Measurements from ENCODE around the gene PROM1. TPM values are rescaled to one million over a fixed set of nuclear protein-coding genes. Genes with fewer than 3 reads are reported as not detected.

Gene PROM1
- total RNA-seq, 1 experiment from 2014 or later, result 196 TPM

DNA sequence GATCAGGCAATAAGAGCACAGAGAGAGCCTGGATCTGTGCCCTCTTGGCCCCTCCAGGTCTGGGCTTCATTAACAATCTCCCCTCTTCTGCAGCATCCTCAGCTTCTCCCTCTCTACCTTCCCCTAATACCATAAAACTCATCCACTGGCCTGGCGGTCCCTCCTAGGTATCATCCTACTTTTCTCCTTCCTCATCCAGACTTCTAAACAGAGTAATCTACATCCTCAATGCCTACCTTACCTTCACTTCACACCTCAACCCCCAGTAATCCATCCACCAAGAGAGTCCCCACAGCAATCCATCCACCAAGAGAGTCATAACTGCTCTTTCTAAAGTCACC lies 162.3 kb downstream of the PROM1 start:
- Histone ChIP-seq H3K36me3 (ENCODE audit: control insufficient read depth, insufficient read depth, low read length) (no peaks in the 10 kb centered on the region), H3K4me1 (no peaks in the 10 kb centered on the region), H3K4me3 (ENCODE audit: low read depth, low read length) (no peak overlapping the region), H3K9me3 (no peaks in the 10 kb centered on the region), H3K27me3 (replicated peaks; ENCODE audit: control insufficient read depth, insufficient read depth, low read length) (no peaks in the 10 kb centered on the region)
- BruUV-seq (replicated peaks), result no TSS peak
- CTCF ChIA-PET, result no interaction called here
- intact Hi-C loops (cut with micrococcal nuclease; ENCODE audit: unreplicated experiment), result no loop called here
- Mint-ChIP-seq H3K36me3 (ENCODE audit: insufficient read depth, unreplicated experiment) (no peaks in the 10 kb centered on the region), H3K4me3 (ENCODE audit: unreplicated experiment) (no peak overlapping the region), H3K9me3 (ENCODE audit: unreplicated experiment) (no peaks in the 10 kb centered on the region), H3K27ac (ENCODE audit: unreplicated experiment) (no peak overlapping the region), H3K4me1 (ENCODE audit: low read depth, unreplicated experiment) (no peaks in the 10 kb centered on the region), H3K27me3 (ENCODE audit: insufficient read depth, unreplicated experiment) (peaks cover 15% of the 10 kb centered on the region)
- no peak for DNase-seq
- TF ChIP-seq, protein P1, sequence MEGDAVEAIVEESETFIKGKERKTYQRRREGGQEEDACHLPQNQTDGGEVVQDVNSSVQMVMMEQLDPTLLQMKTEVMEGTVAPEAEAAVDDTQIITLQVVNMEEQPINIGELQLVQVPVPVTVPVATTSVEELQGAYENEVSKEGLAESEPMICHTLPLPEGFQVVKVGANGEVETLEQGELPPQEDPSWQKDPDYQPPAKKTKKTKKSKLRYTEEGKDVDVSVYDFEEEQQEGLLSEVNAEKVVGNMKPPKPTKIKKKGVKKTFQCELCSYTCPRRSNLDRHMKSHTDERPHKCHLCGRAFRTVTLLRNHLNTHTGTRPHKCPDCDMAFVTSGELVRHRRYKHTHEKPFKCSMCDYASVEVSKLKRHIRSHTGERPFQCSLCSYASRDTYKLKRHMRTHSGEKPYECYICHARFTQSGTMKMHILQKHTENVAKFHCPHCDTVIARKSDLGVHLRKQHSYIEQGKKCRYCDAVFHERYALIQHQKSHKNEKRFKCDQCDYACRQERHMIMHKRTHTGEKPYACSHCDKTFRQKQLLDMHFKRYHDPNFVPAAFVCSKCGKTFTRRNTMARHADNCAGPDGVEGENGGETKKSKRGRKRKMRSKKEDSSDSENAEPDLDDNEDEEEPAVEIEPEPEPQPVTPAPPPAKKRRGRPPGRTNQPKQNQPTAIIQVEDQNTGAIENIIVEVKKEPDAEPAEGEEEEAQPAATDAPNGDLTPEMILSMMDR (IDR thresholded peaks at IDR 0.05; ENCODE audit: insufficient read depth in 1 of 2, low read depth in 1 of 2, low read length in 1 of 2, severe bottlenecking in 1 of 2, unreplicated experiment in 1 of 2), result no peak
- POLR2A ChIA-PET, result no interaction called here

DNA sequence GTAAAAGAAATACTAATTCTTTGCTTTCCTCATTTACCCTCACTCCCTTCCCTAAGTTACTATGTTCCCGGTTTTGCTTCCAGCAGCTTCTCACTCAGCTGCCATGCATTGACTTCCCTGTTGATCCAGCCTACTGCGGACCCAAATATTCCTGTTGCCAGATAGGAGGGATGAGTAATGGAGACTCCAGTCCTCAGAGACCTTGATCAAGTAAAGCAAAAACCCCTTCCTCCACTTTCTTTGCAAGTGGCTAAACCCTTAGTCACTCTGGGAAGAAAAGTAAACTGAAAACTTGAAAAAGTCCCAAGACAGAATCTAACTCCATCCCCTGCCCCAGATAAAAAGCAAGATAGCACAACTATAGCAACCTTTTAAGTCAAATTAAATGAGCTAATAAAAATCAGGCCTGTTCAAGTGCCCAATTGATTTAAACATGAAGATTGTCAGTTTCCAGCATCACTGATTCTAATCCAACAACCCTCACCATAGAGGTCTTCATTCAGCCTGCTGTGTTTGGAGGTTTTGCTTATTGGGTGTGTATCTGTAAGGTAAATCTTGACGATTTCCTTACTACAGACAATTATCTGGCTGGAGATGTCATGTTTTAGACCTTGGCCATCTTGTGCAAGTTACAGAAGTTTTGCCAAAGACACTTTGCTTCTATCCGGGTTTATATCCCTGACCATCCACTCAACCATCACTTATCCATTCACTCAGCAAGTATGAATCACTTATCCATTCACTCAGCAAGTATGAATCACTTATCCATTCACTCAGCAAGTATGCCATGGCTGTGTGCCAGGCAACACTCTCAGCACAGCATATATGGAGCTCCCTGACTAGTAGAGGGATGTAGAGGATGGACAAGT lies 162.9 kb downstream of the PROM1 start:
- Mint-ChIP-seq H3K4me3 (ENCODE audit: unreplicated experiment) (no peak overlapping the region), H3K4me1 (ENCODE audit: low read depth, unreplicated experiment) (no peaks in the 10 kb centered on the region), H3K36me3 (ENCODE audit: insufficient read depth, unreplicated experiment) (no peaks in the 10 kb centered on the region), H3K27ac (ENCODE audit: unreplicated experiment) (no peak overlapping the region), H3K27me3 (ENCODE audit: insufficient read depth, unreplicated experiment) (peaks cover 15% of the 10 kb centered on the region), H3K9me3 (ENCODE audit: unreplicated experiment) (peaks cover 4% of the 10 kb centered on the region)
- DNase-seq, result no peak
- Histone ChIP-seq H3K4me1 (no peaks in the 10 kb centered on the region), H3K36me3 (ENCODE audit: control insufficient read depth, insufficient read depth, low read length) (no peaks in the 10 kb centered on the region), H3K9me3 (no peaks in the 10 kb centered on the region), H3K4me3 (ENCODE audit: low read depth, low read length) (no peak overlapping the region), H3K27me3 (replicated peaks; ENCODE audit: control insufficient read depth, insufficient read depth, low read length) (no peaks in the 10 kb centered on the region)
- intact Hi-C loops (cut with micrococcal nuclease; ENCODE audit: unreplicated experiment), result no loop called here
- BruUV-seq (replicated peaks), result no TSS peak
- ChIA-PET POLR2A (no interaction called here), CTCF (no interaction called here)
- TF ChIP-seq, protein P1 (IDR thresholded peaks at IDR 0.05; ENCODE audit: insufficient read depth in 1 of 2, low read depth in 1 of 2, low read length in 1 of 2, severe bottlenecking in 1 of 2, unreplicated experiment in 1 of 2), result no peak

DNA sequence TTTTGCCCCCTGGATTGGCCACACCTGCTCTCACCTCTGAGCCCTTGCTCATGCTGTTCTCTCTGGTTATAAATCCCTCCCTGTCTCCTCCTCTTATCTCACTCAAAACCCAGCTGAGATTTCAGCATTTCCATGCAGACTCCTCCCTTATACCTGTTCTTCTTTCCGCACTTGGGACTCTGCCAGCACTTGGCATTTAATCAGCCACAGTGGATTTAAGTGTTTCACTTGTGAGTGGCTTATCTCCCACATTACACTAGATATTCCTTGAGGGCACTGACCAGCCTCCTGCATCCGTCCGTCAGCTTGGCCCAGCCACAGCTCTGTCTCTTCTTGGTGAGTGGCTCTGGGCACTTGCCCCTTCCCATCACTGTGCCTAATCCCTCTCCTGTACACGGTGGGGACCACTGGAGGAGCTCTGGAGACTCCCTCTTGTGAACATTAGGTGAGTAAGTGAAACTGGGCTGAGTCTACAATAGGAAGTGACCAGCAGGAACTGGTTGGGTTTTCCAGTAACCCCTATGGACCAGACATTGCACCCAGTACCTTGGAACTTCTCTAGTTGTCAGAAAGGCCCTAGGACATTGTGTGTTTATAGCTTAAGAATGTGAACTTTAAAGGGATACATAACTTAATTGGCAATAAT lies 165.2 kb downstream of the PROM1 start:
- Histone ChIP-seq H3K27me3 (replicated peaks; ENCODE audit: control insufficient read depth, insufficient read depth, low read length) (no peaks in the 10 kb centered on the region), H3K9me3 (no peaks in the 10 kb centered on the region), H3K4me1 (no peaks in the 10 kb centered on the region), H3K4me3 (ENCODE audit: low read depth, low read length) (no peak overlapping the region), H3K36me3 (ENCODE audit: control insufficient read depth, insufficient read depth, low read length) (no peaks in the 10 kb centered on the region)
- CTCF ChIA-PET, result no interaction called here
- DNase-seq, result no peak
- TF ChIP-seq, protein P1 (IDR thresholded peaks at IDR 0.05; ENCODE audit: insufficient read depth in 1 of 2, low read depth in 1 of 2, low read length in 1 of 2, severe bottlenecking in 1 of 2, unreplicated experiment in 1 of 2), result no peak
- Mint-ChIP-seq H3K4me1 (ENCODE audit: low read depth, unreplicated experiment) (no peaks in the 10 kb centered on the region), H3K27me3 (ENCODE audit: insufficient read depth, unreplicated experiment) (peaks cover 9% of the 10 kb centered on the region), H3K27ac (ENCODE audit: unreplicated experiment) (no peak overlapping the region), H3K36me3 (ENCODE audit: insufficient read depth, unreplicated experiment) (no peaks in the 10 kb centered on the region), H3K4me3 (ENCODE audit: unreplicated experiment) (no peak overlapping the region), H3K9me3 (ENCODE audit: unreplicated experiment) (peaks cover 11% of the 10 kb centered on the region)
- POLR2A ChIA-PET, result no interaction called here
- no TSS peak for BruUV-seq (replicated peaks)
- intact Hi-C loops (cut with micrococcal nuclease; ENCODE audit: unreplicated experiment), result no loop called here

Other genes with a start within 250 kb of the PROM1 start
- gene FGFBP1, start 145.3 kb downstream of the PROM1 start, total RNA-seq (2022), result 0.88 and 1.1 TPM in 2 replicates
- 0.25 TPM in 1 of 2 replicates, not detected in the other for gene FGFBP2, start 120.8 kb downstream of the PROM1 start, total RNA-seq (2022)
- gene TAPT1, start 142.4 kb upstream of the PROM1 start, total RNA-seq (2022), result 23.7 and 24.9 TPM in 2 replicates